ENCODE measurements around the gene PAFAH1B2. TPM values are rescaled to one million over a fixed set of nuclear protein-coding genes. Genes with fewer than 3 reads are reported as not detected.

PAFAH1B2 gene
- total RNA-seq, 4 donors from 2014 or later, result 33.2 to 64.0 (median 48.5) TPM

DNA sequence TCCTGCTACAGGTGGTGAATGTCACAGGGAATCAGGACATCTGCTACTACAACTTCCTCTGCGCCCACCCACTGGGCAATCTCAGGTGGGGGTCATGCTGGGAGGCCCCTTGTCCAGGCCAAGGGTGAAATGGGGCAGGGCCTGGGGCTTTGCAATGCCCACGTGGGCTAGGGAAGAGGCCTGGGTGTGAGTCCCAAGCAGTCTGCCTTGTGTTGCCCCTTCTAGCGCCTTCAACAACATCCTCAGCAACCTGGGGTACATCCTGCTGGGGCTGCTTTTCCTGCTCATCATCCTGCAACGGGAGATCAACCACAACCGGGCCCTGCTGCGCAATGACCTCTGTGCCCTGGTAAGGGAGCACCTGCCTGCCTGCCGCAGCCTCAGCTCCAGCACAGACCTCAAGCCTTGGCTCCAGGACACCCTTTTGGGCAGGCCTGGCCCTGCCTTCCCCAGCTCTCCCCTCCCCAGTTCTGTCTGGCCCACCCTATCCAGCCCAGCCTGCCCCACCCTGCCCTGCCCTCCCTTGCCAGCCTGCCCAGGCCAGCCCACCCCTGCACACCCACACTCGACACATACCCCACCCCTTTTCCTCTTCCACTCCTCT, 46.0 kb downstream of the PAFAH1B2 start:
- H3K36me3 ChIP-seq, result peaks cover 29 to 92% (median 33%) of the 10 kb centered on the region in 3 donors
- H3K27ac ChIP-seq, result peak overlapping the region in 1 of 4 donors; percentile 29
- no peak for DNase-seq

DNA sequence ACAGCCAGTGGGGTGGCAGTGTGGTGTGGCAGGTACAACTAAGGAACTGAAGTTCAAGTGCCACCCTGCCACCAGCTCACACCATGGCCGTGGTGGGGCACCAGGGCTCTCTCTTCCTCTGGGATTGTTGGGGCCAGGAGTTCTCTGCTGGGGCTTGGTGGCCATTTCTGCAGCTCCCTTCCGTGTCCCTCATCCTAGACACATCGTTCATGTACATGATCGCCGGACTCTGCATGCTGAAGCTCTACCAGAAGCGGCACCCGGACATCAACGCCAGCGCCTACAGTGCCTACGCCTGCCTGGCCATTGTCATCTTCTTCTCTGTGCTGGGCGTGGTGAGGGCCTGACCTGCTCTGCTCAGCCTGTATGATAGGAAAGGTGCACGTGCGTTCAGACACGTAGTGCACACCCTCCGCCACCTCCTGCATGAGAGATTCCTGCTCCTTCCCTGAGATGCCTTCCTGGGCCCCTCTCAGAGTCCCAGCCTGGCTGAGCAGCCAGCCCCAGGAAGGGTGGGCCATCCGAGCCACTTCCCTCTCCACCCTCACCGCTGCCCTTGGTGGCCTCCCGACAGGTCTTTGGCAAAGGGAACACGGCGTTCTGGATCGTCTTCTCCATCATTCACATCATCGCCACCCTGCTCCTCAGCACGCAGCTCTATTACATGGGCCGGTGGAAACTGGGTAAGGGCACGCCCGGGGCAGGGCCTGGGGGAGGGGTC, 47.8 kb downstream of the PAFAH1B2 start:
- WGBS, 2 donors, result 93 to 95% methylated on average over 14 to 19 of the region's 26 CpGs
- no peak for DNase-seq
- Histone ChIP-seq H3K4me3 (no peak overlapping the region), H3K27ac (no peak overlapping the region), H3K27me3 (no peaks in the 10 kb centered on the region), H3K9me3 (no peaks in the 10 kb centered on the region), H3K36me3 (peaks cover 29 to 90% (median 33%) of the 10 kb centered on the region in 3 donors), H3K4me1 (peaks cover 0 to 23% (median 0%) of the 10 kb centered on the region in 3 donors)
- intact Hi-C loops (cut with DNase I), result no loop called here
- TF ChIP-seq, protein P1, sequence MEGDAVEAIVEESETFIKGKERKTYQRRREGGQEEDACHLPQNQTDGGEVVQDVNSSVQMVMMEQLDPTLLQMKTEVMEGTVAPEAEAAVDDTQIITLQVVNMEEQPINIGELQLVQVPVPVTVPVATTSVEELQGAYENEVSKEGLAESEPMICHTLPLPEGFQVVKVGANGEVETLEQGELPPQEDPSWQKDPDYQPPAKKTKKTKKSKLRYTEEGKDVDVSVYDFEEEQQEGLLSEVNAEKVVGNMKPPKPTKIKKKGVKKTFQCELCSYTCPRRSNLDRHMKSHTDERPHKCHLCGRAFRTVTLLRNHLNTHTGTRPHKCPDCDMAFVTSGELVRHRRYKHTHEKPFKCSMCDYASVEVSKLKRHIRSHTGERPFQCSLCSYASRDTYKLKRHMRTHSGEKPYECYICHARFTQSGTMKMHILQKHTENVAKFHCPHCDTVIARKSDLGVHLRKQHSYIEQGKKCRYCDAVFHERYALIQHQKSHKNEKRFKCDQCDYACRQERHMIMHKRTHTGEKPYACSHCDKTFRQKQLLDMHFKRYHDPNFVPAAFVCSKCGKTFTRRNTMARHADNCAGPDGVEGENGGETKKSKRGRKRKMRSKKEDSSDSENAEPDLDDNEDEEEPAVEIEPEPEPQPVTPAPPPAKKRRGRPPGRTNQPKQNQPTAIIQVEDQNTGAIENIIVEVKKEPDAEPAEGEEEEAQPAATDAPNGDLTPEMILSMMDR (IDR thresholded peaks at IDR 0.05), result no peak
- no peak for TF ChIP-seq POLR2A (IDR thresholded peaks at IDR 0.05)

More for the DNA sequence above, 46.0 kb downstream of the PAFAH1B2 start:
- intact Hi-C loops (cut with DNase I), result no loop called here
- TF ChIP-seq, protein P1 (IDR thresholded peaks at IDR 0.05), result no peak
- TF ChIP-seq POLR2A (IDR thresholded peaks at IDR 0.05), result no peak
- Histone ChIP-seq H3K4me3 (no peak overlapping the region), H3K27me3 (no peaks in the 10 kb centered on the region), H3K4me1 (peaks cover 0 to 20% (median 0%) of the 10 kb centered on the region in 3 donors), H3K9me3 (no peaks in the 10 kb centered on the region)
- WGBS, 2 donors, result 78 to 91% methylated on average over 2 to 7 of the region's 8 CpGs

DNA sequence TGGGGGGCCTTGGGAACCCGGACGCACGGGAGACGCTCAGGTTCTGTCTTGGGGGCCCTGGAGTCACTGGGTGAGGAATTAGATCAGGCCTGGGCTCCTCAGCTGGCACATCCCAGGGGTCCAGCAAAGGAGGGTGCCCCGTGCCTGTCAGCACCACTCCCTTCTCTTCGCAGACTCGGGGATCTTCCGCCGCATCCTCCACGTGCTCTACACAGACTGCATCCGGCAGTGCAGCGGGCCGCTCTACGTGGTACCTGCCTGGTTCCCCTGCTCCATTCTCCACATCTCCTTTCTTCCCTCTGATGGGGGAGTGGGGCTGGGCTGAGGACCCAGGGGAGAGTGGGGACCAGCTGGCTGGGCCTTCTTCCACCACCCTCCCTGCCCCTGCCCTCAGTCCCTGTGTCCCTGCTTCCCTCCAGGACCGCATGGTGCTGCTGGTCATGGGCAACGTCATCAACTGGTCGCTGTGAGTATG, 48.4 kb downstream of the PAFAH1B2 start:
- intact Hi-C loops (cut with DNase I), result no loop called here
- no peak for TF ChIP-seq POLR2A (IDR thresholded peaks at IDR 0.05)
- Histone ChIP-seq H3K4me1 (peaks cover 0 to 29% (median 4%) of the 10 kb centered on the region in 3 donors), H3K4me3 (no peak overlapping the region), H3K27me3 (no peaks in the 10 kb centered on the region), H3K9me3 (no peaks in the 10 kb centered on the region), H3K27ac (no peak overlapping the region), H3K36me3 (peaks cover 29 to 84% (median 33%) of the 10 kb centered on the region in 3 donors)
- 95% methylated on average over 8 to 12 of the region's 17 CpGs for WGBS, 2 donors
- no peak for DNase-seq

DNA sequence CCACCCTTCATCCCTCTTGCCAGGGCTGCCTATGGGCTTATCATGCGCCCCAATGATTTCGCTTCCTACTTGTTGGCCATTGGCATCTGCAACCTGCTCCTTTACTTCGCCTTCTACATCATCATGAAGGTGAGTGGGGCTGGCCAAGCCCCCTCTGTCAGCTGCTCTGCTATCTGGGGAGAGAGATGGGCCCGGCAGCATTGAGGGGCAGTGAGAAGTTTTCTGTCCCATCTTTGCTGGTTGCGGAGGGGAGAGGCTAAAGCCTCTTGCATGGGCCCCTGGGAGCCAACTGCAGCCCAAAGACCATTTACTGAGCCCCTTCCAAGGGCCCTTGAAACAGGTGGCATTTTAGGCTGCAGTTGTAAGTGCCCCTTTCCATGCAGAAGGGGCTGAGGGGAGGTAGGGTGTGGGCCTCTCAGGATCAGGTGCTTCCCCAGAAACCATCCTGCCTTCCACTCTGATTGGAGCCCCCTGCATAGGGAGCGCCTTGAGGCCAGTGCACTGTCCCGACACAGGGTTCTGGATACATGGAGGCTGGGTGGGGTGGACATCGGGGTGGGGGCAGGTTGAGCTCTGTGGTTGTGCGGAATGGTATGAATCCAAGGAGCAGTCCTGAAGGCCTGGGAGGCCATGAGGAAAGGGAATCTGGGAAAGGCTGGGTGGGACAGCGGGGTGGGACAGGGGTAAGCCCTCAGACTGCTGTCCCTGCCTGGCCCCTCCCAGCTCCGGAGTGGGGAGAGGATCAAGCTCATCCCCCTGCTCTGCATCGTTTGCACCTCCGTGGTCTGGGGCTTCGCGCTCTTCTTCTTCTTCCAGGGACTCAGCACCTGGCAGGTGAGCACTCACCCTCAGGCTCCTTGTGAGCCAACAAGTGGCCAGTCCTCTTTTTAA, 49.3 kb downstream of the PAFAH1B2 start:
- H3K4me1 ChIP-seq, result peaks cover 5 to 38% (median 13%) of the 10 kb centered on the region in 3 donors
- no peaks in the 10 kb centered on the region for H3K9me3 ChIP-seq
- H3K27ac ChIP-seq, result peak overlapping the region in 1 of 4 donors; percentile 5
- no peak overlapping the region for H3K4me3 ChIP-seq
- H3K36me3 ChIP-seq, result peaks cover 25 to 74% (median 29%) of the 10 kb centered on the region in 3 donors
- no peaks in the 10 kb centered on the region for H3K27me3 ChIP-seq
- intact Hi-C loops (cut with DNase I), result no loop called here
- TF ChIP-seq POLR2A (IDR thresholded peaks at IDR 0.05), result no peak
- TF ChIP-seq, protein P1 (IDR thresholded peaks at IDR 0.05), result no peak
- DNase-seq, result no peak
- WGBS, 2 donors, result 77 to 93% methylated on average over 5 to 13 of the region's 15 CpGs

DNA sequence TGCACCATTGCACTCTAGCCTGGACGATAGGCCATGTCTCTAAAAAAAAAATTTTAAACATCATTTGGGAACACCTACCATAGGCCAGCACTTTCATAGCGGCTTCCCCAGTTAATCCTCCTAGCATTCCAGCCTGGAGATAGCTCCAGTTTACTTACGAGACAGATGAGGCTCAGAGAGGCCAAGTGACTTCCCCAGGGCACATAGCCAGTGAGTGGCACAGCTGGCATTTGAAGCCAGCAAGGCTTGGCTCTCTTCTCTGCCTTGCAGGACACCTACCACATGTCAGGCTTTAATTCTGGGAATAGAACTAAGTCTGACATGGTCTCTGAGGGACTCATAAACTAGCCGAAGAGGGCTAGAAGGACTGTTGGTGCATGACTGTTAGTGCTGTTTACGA, 50.2 kb downstream of the PAFAH1B2 start:
- intact Hi-C loops (cut with DNase I), result no loop called here
- no peaks in the 10 kb centered on the region for H3K9me3 ChIP-seq
- H3K4me3 ChIP-seq, result no peak overlapping the region
- H3K27ac ChIP-seq, result peak overlapping the region in 1 of 4 donors; percentile 29
- 87 to 89% methylated on average over 4 to 5 of the region's 5 CpGs for WGBS, 2 donors
- DNase-seq, result no peak
- peaks cover 11 to 47% (median 14%) of the 10 kb centered on the region in 3 donors for H3K4me1 ChIP-seq
- TF ChIP-seq, protein P1 (IDR thresholded peaks at IDR 0.05), result no peak
- no peak for TF ChIP-seq POLR2A (IDR thresholded peaks at IDR 0.05)
- no peaks in the 10 kb centered on the region for H3K27me3 ChIP-seq
- peaks cover 21 to 65% (median 23%) of the 10 kb centered on the region in 3 donors for H3K36me3 ChIP-seq

Data from esophagus squamous epithelium (tissue), 5 donors.